GM12891 (cell line): ENCODE results near the gene TRIM16.
"Not testable (repeated sequence)": the region's sequence is repeated elsewhere in the genome, so short reads cannot be mapped to it uniquely, and the experiment has no call there.

Experiments used
- PAX5 ChIP-seq: IDR thresholded peaks from 2 replicates; pipeline ENCODE4 v1.6.1; 2011; ENCODE audit warnings: low read length, moderate library complexity, mild to moderate bottlenecking; ENCODE audit not compliant: insufficient read depth, severe bottlenecking
- POLR2A ChIP-seq: IDR thresholded peaks from 2 replicates; pipeline ENCODE4 v1.6.1; 2011; ENCODE audit warnings: low read depth, low read length, control low read depth
- POLR2AphosphoS5 ChIP-seq: IDR thresholded peaks from 2 replicates; pipeline ENCODE4 v1.6.1; 2011; ENCODE audit warnings: low read depth, low read length, control low read depth

DNA sequence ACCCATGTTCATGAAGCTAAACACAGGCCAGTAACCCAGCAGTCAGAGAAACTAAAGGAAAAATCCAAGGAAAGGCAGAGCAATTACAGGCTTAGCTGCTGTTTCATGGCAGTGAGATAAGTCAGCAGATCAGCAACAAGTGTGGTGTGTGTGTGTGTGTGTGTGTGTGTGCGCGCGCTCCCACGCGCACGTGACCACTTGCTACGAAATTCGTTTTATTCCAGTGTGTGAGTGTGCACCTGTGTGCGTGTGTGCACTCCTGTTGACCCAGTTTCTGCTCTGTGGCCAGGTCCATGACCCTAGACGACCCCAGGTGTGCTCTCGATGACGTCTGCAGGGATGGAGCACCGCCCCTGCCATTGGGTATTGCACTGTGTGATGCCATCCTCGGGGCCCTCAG, 46.4 kb upstream of the TRIM16 start:
- not testable (repeated sequence) for TF ChIP-seq POLR2AphosphoS5, POLR2A, PAX5
